Measurements from ENCODE around the gene CCBE1.
"Not testable (repeated sequence)": the region's sequence is repeated elsewhere in the genome, so short reads cannot be mapped to it uniquely, and the experiment has no call there.

Gene CCBE1

DNA sequence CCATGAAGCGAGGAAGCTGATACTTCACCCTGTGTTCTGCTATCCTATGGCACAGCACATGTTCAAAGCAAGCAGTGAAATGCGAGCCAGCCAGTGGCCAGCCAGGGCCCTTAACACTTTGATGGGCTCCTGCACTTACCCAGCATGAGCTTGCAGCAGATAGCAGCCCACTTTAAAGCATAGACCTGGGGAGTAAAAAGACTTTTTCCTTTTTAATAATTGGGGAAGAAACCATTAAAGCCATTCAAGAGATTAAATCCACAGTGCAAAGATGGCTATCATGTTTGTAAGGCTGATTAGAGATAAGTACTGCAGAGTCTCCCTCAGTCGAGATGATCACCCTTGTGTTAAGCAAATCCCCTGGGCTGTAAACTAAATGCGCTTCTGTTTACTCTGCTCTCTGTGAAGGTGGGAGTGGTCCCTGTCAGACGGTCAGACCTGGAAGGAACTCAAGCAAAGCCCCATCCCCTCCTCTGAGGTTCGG is 15.7 kb downstream of the CCBE1 start:
- no peak for DNase-seq (ENCODE audit: low read depth)

DNA sequence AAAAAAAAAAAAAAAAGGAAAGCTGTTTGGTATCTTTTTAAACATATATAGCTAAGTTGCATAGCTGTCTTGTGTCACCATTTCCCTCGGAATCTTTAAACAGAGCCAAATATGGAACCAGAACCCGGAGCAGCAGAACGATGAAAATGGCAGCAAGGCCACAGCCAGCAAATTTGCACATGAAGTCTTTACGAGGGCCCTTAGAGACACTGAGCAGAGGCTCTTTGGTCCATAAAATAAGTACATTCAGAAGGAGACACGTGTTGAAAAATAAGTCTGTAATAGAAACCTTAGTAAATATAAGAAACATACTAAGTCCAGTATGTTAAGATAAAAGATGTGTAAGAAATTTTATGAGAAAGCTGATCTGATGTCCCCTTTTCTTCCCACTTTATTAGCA is 16.2 kb downstream of the CCBE1 start:
- DNase-seq (ENCODE audit: low read depth), result no peak

- DNase-seq (ENCODE audit: low read depth), result no peak
Observed at GRCh38 chr18:59675346-59675745, 21.9 kb downstream of the CCBE1 start.

GRCh38 chr18:59674903-59675270 is 22.3 kb downstream of the CCBE1 start:
- no peak for DNase-seq (ENCODE audit: low read depth)

DNA sequence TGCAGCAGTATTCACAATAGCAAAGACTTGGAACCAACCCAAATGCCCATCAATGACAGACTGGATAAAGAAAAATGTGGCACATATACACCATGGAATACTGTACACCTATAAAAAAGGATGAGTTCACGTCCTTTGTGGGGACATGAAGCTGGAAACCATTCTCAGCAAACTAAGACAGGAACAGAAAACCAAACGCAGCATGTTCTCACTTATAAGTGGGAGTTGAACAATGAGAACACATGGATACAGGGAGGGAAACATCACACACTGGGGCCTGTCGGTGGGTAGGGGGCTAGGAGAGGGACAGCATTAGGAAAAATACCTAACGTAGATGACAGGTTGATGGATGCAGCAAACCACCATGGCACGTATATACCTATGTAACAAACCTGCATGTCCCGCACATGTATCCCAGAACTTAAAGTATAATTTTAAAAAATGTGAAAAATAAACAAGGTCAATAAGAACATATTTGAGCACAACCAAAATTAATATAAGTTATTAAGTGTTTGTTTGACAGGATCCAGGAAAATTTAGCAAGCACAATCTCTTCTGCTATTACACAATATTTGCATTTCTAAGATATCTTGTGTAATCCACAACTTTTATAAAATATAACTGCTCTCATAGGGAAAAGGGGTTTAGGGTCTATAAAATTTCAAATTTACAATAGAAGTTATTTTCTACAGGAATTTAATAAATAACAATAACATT is 22.9 kb downstream of the CCBE1 start:
- DNase-seq (ENCODE audit: low read depth), result no peak

GRCh38 chr18:59672235-59672711 is 24.9 kb downstream of the CCBE1 start:
- no peak for DNase-seq (ENCODE audit: low read depth)

DNA sequence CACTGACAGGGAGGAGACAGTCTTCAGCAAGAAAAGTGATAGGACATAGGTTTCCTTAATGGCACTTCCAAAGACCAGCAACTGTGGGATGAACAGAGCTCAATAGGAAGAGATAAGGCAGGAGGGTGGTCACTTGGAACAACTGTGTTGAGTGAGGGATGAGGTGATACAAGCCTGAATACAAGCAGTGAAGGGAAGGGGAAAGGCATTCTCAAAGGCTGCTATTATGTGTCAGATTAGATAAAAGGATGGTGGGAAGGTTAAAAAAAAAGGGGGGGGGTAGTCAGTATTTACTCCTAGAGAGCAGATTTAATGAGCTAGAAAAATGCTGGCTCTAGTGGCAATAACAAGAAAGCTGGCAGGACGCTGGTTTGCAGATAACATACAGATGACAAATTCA is 25.7 kb downstream of the CCBE1 start:
- DNase-seq (ENCODE audit: low read depth), result no peak

DNA sequence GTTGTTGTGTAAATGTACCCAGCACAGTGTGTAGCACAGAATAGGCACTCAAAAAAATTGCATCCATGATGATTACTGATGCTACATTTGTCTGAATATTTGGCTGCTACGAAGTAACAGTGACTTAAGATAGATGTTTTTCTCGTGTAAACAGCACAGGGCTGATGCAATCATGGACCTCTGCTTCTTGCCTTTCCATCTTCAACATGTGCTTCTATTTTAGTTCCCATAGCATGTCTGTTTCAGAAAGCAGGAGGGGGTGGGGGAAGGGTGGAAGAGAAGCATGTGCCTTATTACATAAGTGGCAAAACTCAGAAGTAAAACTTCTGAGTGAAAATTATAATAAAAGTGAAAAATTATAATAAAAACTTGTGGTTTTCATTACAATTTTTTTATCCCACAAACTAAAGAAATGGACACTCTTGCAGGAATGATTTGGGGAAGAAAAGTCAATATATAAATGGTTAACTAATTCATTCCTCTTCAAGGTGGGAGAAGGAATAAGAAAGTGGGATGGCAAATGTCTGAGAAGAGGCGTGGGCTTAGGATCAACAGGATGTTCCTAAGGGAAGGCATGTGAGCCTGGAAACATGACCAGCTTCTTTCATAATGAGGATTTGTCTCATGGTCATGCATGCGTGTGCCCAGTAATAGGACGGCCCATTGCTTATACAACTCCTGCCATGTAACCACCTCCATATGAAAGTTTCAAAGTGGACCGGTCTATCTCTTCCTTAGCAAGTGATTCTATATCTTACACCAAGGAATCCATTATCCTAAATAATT is 27.2 kb downstream of the CCBE1 start:
- DNase-seq (ENCODE audit: low read depth), result no peak

DNA sequence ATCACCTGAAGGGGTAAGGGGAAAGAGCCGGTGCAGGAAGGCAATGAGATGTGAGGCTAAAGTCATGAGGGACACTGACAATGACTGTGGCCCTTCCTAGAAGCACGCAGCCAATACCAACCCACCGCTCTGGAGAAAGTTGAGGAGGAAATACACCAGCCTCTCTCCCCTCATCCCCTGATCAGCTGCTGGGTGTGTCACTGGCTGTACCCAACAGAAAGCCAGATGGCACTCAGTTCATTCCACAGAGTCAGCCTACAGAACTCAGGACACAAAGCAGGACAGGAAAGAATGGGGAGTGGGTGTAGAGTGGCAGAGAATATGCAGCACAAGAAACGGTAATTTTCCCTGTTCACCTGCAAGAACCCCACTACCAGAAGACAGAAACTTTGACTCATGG is 29.7 kb downstream of the CCBE1 start:
- no peak for DNase-seq (ENCODE audit: low read depth)

GRCh38 chr18:59666007-59666402 is 31.2 kb downstream of the CCBE1 start:
- not testable (repeated sequence) for DNase-seq (ENCODE audit: low read depth)

- no peak for DNase-seq (ENCODE audit: low read depth)
Observed at GRCh38 chr18:59665057-59666006, 31.9 kb downstream of the CCBE1 start.

- DNase-seq (ENCODE audit: low read depth), result no peak
Observed at GRCh38 chr18:59664329-59664728, 32.9 kb downstream of the CCBE1 start.

- DNase-seq (ENCODE audit: low read depth), result no peak
Observed at GRCh38 chr18:59663096-59663495, 34.1 kb downstream of the CCBE1 start.

GRCh38 chr18:59661891-59662701 is 35.1 kb downstream of the CCBE1 start:
- no peak for DNase-seq (ENCODE audit: low read depth)

GRCh38 chr18:59660786-59661743 is 36.2 kb downstream of the CCBE1 start:
- no peak for DNase-seq (ENCODE audit: low read depth)

DNA sequence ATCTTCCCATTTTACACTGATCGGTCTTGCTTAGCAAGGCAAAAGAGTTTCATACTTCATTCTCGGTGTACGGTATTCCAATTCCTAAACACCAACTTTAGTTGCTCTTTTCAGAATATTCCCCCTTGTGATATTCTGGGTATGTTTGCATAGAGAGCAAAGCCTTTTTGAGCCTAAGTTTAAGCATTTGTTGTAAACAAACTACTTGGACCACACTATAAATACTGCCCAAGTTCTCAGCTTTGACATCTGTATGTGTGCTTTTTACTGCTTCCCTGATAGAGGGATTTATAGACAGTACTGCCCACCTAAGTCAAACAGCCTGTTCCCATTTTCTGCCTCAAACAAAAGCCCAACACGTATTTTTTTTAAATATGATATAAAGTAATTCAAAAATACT is 36.9 kb downstream of the CCBE1 start:
- no peak for DNase-seq (ENCODE audit: low read depth)

- no peak for DNase-seq (ENCODE audit: low read depth)
Observed at GRCh38 chr18:59659508-59660170, 37.6 kb downstream of the CCBE1 start.

- DNase-seq (ENCODE audit: low read depth), result no peak
Observed at GRCh38 chr18:59658941-59659340, 38.3 kb downstream of the CCBE1 start.

GRCh38 chr18:59657012-59657411 is 40.2 kb downstream of the CCBE1 start:
- DNase-seq (ENCODE audit: low read depth), result no peak

All from stimulated activated CD8-positive, alpha-beta memory T cell treated with anti-CD3 and anti-CD28 coated beads, Interleukin-12 subunit alpha, Interleukin-12 subunit beta, amount 100 ng/mL, for 4 hours (primary cell).